ENCODE results near the gene AKT2.

DNA sequence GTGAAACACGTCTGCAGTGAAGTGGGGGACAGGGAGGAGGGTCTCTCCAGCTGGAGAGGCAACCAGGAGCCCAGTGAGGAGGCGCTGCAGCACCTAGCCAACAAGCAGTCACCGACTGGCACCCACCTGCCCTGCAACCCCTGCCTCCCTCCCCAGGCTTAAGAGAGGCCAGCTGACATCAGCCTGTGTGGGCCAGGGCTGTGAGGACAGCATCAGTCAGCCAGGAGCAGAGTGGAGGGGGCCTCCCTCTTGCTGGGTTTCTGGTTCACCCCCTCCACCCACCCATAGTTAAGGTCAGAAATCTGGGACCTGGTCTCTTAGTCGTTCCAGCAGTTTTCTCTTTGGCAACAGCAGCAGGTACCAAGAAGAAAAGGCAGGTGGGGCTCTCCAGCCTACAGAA lies 33.2 kb downstream of the AKT2 start:
- TF ChIP-seq CTCF (IDR thresholded peaks at IDR 0.05; ENCODE audit: borderline replicate concordance, extremely low read depth, low read length, poor library complexity, severe bottlenecking) (no peak), EZH2 (IDR thresholded peaks at IDR 0.05; ENCODE audit: borderline replicate concordance, low read depth, low read length, severe bottlenecking) (no peak)
